Breast epithelium (tissue), 3 donors: ENCODE results near the gene CARS1.

Experiments used
- CTCF ChIP-seq, 3 donors: fragments of 450-650 bp; IDR thresholded peaks; one replicate each; pipeline ENCODE4 v1.5.1; 2016 to 2017; ENCODE audit warnings: antibody characterized with exemption in 3 of 3, mild to moderate bottlenecking in 3 of 3, moderate library complexity in 3 of 3
- POLR2AphosphoS5 ChIP-seq, 3 donors: sonication (generic); formaldehyde crosslinking; IDR thresholded peaks; one replicate each; pipeline ENCODE4 v1.6.1; 2017; ENCODE audit warnings: antibody characterized with exemption in 3 of 3

GRCh38 chr11:3080733-3081385 is 23.6 kb upstream of the CARS1 start:
- no peak for TF ChIP-seq CTCF (IDR thresholded peaks at IDR 0.05)
- TF ChIP-seq POLR2AphosphoS5 (IDR thresholded peaks at IDR 0.05), result no peak
